ENCODE measurements around the gene KCNH1. TPM values are rescaled to one million over a fixed set of nuclear protein-coding genes. Genes with fewer than 3 reads are reported as not detected.
A peak's percentile ranks its signal among the peaks of the same experiment; 100 is the strongest.

Gene KCNH1
- total RNA-seq, 1 donor from 2014 or later = 10.1 TPM

- TF ChIP-seq, protein P1, sequence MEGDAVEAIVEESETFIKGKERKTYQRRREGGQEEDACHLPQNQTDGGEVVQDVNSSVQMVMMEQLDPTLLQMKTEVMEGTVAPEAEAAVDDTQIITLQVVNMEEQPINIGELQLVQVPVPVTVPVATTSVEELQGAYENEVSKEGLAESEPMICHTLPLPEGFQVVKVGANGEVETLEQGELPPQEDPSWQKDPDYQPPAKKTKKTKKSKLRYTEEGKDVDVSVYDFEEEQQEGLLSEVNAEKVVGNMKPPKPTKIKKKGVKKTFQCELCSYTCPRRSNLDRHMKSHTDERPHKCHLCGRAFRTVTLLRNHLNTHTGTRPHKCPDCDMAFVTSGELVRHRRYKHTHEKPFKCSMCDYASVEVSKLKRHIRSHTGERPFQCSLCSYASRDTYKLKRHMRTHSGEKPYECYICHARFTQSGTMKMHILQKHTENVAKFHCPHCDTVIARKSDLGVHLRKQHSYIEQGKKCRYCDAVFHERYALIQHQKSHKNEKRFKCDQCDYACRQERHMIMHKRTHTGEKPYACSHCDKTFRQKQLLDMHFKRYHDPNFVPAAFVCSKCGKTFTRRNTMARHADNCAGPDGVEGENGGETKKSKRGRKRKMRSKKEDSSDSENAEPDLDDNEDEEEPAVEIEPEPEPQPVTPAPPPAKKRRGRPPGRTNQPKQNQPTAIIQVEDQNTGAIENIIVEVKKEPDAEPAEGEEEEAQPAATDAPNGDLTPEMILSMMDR (conservative IDR thresholded peaks at IDR 0.05; ENCODE audit: low read depth, low read length) = no peak
- peak; percentile 4 for DNase-seq (ENCODE audit: low read depth)
- no peak overlapping the region for H3K4me3 ChIP-seq (ENCODE audit: low read depth, low read length)
Measured at GRCh38 chr1:210654176-210654981, 479.6 kb downstream of the KCNH1 start.

GRCh38 chr1:210653771-210654170 is 480.2 kb downstream of the KCNH1 start:
- TF ChIP-seq, protein P1 (conservative IDR thresholded peaks at IDR 0.05; ENCODE audit: low read depth, low read length) = no peak
- no peak for DNase-seq (ENCODE audit: low read depth)
- no peak overlapping the region for H3K4me3 ChIP-seq (ENCODE audit: low read depth, low read length)

GRCh38 chr1:210652329-210652954 is 481.5 kb downstream of the KCNH1 start:
- H3K4me3 ChIP-seq (ENCODE audit: low read depth, low read length) = no peak overlapping the region
- no peak for DNase-seq (ENCODE audit: low read depth)
- TF ChIP-seq, protein P1 (conservative IDR thresholded peaks at IDR 0.05; ENCODE audit: low read depth, low read length) = no peak

- no peak for DNase-seq (ENCODE audit: low read depth)
- TF ChIP-seq, protein P1 (conservative IDR thresholded peaks at IDR 0.05; ENCODE audit: low read depth, low read length) = no peak
- H3K4me3 ChIP-seq (ENCODE audit: low read depth, low read length) = no peak overlapping the region
Measured at GRCh38 chr1:210650403-210650802, 483.5 kb downstream of the KCNH1 start.

DNA sequence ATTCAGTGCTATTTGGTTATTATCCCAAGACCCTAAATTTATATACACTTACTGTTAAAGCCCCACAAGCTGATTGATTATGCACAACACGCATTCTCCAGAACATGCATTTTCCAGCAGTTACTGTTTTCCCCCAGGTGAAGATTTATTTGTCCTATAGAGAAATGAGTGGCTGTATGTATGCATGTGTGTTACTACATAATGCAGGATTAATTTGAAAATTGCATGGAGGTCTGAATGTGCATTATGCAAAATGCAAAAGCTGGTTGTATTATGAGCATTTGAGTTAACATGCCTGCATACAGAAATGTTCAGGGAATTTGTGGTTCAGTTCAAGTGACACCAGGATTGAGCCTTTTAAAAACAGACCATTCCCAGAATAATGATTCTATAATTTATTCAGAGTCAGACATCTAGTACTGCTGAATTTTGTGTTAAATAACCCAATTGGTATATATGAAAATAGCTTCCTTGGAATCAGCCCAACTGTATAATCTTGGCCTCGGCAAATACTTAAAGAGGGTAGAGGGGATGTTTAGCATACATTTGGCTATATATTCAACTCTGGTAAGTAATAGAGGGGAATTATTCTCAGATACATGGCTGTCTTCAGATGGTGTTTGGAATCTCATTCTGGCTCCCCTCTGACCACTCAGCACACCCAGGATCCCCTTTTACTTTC is 485.2 kb downstream of the KCNH1 start:
- DNase-seq (ENCODE audit: low read depth) = no peak
- TF ChIP-seq, protein P1 (conservative IDR thresholded peaks at IDR 0.05; ENCODE audit: low read depth, low read length) = no peak
- no peak overlapping the region for H3K4me3 ChIP-seq (ENCODE audit: low read depth, low read length)

GRCh38 chr1:210647406-210648333 is 486.3 kb downstream of the KCNH1 start:
- no peak overlapping the region for H3K4me3 ChIP-seq (ENCODE audit: low read depth, low read length)
- DNase-seq (ENCODE audit: low read depth) = no peak
- TF ChIP-seq, protein P1 (conservative IDR thresholded peaks at IDR 0.05; ENCODE audit: low read depth, low read length) = no peak

Data from epithelial cell of proximal tubule (primary cell).